NCI-H2196 treated with DMSO at 0.1 percent for 48 hours (cell line): ENCODE measurements around the gene FANCB.

Source experiments
- DNase-seq: peaks from one replicate; lab custom pipeline; 2025; ENCODE audit not compliant: unreplicated experiment; lab: John Stamatoyannopoulos, UW

FANCB gene

DNA sequence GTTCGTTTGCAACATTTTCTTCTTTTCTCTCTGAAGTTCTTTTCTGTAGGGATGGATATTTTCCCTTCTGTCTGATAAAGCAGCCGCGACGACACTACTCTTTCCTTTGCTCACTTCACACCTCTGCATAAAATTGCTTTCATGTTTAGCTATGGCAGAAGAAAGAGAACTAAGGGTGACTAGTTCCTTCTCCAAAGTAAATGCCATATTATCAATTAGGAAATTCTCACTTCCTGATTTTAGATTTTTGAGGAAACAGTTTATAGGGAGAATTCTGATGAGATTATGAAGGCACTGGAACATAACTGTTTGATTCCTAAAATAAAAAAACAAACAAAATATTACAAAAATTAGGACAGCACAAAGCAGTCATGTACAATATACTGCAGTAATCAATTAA lies 29.2 kb downstream of the FANCB start:
- DNase-seq = no peak

DNA sequence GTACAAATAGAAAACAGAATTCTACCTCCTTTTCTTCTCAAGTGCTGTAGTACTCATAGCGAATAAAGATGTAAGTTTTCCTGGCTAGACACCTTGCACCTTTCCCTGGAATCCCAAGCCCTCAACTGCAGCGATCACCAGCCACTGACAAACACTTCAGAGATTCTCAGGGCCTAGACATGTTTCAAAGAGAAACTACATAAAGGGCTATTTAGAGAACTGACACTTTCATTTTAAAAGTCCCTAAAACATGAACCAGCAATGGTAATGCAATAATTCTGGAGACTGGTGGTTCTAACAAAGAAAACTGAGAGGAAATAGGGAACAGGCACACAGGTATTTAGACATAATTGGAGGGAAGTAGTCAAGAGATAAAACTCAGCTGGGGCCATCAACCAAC lies 35.7 kb downstream of the FANCB start:
- no peak for DNase-seq

DNA sequence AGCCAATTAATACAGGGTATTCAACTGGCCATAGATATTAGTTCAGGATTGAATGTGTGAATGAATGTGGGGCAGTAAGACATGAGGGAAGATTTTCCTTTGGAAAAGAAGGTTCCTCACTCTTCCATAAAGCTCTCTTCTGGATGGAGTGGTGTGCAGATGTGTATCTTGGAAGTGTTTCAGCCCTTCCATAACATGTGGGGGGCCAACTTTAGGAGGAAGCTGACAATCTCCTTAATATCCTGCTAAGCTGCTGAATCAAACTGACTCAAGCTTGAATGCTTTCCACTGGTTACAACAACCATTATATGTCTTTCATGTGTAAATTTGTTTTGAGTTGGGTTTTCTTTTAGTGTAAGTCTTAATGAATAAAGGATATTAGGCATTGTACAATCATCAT lies 40.3 kb downstream of the FANCB start:
- DNase-seq = no peak

DNA sequence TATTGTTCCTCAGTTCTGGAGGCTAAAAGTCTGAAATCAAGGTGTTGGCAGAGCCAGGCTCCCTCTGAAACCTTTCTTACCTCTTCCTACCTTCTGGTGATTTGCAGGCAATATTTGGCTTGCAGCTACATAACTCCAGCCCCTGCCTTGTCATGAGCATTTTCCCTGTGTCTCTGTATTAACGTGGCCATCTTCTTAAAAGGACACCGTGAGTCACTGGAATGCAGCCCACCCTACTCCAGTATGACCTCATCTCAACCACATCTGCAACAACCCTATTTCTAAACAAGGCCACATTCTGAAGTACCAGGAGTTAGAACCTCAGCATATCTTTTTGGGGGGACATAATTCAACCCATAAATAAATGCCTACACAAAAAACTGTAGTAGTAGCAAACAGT lies 40.7 kb downstream of the FANCB start:
- DNase-seq = no peak

DNA sequence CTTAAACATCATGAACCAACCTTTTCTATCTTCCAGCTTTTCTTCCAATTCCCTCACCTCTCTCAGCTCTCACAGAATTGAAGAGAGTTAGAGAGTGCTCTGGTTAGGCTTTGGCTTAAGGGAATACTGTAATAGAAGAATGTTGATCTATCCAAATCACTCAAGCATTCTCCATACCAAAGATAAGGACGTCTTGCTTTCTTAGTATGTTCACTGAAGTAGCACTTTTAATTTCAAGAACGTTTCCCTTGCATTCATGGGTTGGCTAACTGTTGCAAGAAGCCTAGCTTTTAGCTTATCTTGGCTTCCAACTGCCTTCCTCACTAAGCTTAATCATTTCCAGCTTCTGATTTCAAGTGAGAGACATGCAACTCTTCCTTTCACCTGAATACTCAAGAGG lies 43.2 kb downstream of the FANCB start:
- no peak for DNase-seq

DNA sequence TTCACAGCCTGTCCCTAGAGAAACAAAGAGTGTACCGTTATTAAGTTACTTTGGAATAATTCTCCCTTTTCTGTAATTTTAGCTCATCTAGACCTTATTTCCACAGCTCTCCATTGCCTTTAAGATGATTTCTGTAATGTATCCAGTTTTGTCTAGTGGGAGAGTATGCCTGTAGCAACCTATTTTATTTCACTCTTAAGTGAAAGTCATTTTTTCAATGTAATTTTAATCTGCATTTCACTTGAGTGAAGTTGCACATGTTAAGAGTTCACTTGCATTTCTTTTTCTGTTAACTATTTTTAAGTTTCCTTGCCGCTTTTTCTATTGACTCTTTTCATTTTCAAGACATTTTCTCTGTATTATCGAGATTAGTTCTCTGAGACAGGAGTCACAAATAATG lies 46.5 kb downstream of the FANCB start:
- DNase-seq = no peak

DNA sequence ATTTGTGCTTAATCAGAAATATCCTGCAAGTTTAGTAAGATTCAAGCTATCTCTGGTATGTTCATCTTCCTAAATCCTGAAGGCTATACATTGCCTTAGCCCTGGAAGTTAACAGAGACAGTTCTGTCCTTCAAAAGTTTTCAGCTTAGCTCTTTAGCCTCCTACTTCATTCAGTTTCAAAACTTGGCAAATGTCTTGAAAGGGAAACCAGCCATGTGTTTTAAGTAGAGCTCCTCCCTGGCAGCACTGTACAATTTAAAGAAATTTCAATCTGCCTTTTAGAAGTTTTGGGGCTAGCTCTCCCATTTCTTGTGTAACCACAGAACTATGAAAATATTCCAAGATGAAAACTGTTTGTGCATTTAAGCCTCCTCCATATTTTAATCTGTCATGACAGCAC lies 47.0 kb downstream of the FANCB start:
- no peak for DNase-seq

DNA sequence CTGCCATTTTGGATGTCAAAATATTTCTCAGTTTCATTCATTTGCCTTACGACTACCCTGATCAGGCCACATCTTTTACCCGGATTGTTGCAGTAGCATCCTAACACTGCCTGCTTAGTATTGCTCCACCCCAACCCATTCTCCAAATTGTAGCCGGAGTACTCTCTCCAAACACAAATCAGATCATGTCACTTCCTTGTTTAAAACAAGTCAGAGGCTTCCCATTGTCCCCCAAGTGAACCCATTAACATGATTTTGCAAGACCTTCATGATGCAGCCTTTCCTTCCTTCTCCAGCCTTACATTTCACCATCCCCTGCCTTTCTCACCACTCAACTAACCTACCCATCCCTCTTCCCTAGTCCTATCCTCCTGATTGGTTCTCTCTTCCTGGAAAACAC lies 53.1 kb downstream of the FANCB start:
- no peak for DNase-seq

DNA sequence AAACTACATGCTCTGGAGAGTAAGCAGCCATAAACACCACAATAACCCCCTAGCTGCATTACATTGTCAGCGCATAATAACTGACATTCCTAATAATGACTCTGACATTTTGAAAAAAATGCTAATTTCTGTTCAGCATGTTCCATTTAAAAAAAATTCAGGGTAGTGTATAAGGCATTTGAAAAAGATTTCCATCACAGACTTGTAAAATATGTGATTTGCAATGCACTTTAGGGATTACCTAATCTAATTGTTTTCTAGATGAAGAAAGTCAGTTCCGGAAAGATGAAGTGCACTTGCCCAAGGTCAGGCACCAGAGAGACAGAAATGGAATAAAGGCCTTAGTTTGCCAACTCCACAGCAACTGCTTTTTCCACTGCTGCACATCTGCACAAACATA lies 55.3 kb downstream of the FANCB start:
- no peak for DNase-seq

DNA sequence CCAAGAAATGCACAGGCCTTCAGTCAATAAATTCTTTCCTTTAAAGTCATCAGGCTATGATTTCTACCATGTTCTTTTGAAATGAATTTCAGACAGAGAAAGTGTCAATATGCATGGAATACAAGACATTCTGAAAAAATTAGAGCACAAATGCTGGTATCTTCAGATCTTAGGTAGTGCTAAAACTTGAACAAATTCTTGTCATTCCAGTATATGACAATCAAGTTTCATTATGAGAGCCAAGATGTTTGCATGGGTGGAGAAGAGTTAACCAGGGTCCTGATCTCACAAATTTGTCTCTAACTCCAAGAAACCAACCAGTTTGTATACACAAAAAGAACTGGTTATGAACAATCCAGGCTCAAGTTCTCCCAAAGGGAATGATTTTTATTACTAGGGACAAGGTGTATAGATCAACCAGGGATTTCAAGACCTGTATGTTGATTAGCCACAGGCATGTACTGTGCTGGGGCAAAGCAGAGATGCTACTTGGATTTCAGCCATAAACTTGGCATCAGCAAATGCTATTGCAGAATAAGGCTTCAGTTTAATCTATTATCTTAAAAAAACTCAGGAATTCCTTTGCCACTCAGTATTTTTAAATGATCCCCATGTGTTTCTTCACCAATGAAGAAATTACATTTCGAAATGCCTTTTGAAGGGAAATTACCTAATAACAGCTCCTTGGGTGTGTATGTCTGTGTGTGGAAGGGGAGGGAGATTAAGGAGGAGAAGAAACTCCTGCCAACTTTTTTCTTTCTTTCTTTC lies 69.7 kb downstream of the FANCB start:
- no peak for DNase-seq

DNA sequence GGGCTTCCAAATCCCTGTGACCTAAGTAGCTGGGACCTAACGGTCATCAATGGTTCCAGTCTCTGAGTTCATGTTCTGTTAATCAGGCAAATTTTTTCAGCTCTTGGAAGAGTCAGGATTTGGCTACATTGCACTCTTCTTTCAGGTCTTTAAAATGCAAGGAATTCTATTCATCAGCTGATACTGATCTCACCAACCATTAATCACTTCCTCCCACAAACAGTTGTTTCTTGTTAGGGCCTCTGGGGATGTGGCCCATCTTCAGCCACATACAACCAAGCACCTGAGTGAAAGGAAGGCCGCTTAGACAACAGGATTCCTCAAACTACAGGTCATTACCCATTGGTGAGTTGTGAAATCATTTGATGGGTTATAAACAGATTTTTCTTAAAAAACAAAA lies 71.7 kb downstream of the FANCB start:
- no peak for DNase-seq

DNA sequence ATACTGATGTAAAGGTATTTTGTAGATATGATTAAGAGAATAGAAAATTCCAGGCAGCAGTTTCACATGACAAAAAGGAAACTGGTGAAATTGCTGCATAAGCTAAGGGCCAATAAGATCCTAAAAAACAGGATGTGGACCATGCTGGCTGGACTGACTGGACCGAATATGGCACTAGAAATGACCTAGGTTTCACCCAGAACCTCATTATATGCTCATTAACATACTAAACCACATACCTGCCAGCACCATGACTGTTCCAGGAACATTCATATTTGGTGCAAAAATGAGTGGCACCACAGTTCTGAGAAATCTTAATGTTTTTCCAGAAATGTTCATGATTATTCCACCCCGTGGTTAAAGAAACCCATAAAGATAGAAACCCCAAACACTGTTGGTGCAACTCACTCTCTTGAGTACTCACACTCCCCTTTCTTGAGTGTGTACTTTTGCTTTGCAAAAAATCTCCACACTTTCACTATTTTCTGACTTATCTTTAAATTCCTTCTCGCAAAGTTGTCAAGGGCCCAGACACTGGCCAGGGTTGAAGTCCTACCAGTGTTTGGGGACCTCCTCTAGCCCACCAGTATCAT lies 74.0 kb downstream of the FANCB start:
- DNase-seq = no peak
